ENCODE data around the gene STK38L.

DNA sequence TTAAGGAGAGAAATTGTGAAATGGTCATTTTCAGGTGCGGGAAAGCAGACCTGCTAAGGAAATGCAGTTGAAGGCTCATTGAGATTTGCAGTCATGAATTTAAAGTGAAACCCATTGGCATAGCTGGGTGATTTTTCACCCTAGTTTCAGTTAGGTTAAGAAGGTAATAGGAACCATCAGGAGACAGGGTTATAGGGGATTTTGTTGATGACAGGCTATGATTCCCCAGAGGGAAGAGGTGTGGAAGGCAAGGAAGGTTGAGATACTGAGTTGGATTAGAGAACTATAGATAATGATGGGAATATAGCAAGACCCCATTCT, 65.9 kb downstream of the STK38L start:
- no peak for TF ChIP-seq GATA2 (IDR thresholded peaks at IDR 0.05; ENCODE audit: low read depth, low read length)
- no peak for TF ChIP-seq GATA3 (IDR thresholded peaks at IDR 0.05; ENCODE audit: low read depth, low read length)

Measured in SH-SY5Y (cell line).